Nephron (organoid): ENCODE results near the gene DIS3.
"Not testable (repeated sequence)": the region's sequence is repeated elsewhere in the genome, so short reads cannot be mapped to it uniquely, and the experiment has no call there.

Experiments
- H3K27ac Mint-ChIP-seq, 3 experiments: 2 replicates each; pipeline ENCODE4 v1.8.0; 2020; ENCODE audit warnings: mixed read lengths in 3 of 3, mild to moderate bottlenecking in 2 of 3, moderate library complexity in 1 of 3
- H3K27me3 Mint-ChIP-seq: 2 replicates; pipeline ENCODE4 v1.8.0; 2021; ENCODE audit warnings: low read depth, mild to moderate bottlenecking, moderate library complexity, mixed read lengths
- H3K36me3 Mint-ChIP-seq: 2 replicates; pipeline ENCODE4 v1.8.0; 2020; ENCODE audit warnings: low read depth, mixed read lengths
- H3K4me1 Mint-ChIP-seq: 2 replicates; pipeline ENCODE4 v1.8.0; 2020; ENCODE audit warnings: mixed read lengths
- H3K4me3 Mint-ChIP-seq, 3 experiments: 2 replicates each; pipeline ENCODE4 v1.8.0; 2020; ENCODE audit warnings: mild to moderate bottlenecking in 3 of 3, mixed read lengths in 3 of 3, moderate library complexity in 2 of 3
- H3K9me3 Mint-ChIP-seq: 2 replicates; pipeline ENCODE4 v1.8.0; 2020; ENCODE audit warnings: mixed read lengths
- CTCF ChIP-seq, 3 experiments: fragments of 200-600 bp; sonication (generic); IDR thresholded peaks; one replicate each; pipeline ENCODE4 v1.5.0; 2021; ENCODE audit warnings: antibody characterized with exemption in 3 of 3; ENCODE audit not compliant: unreplicated experiment in 3 of 3

Gene DIS3

GRCh38 chr13:72740015-72740414, 41.7 kb downstream of the DIS3 start:
- Mint-ChIP-seq H3K4me1 (no peaks in the 10 kb centered on the region), H3K27ac (no peak overlapping the region)
- no peak for TF ChIP-seq CTCF (IDR thresholded peaks at IDR 0.05; ENCODE audit: unreplicated experiment in 3 of 3)

GRCh38 chr13:72737033-72737432, 44.7 kb downstream of the DIS3 start:
- Mint-ChIP-seq H3K36me3 (peaks cover 25% of the 10 kb centered on the region), H3K27me3 (no peaks in the 10 kb centered on the region), H3K27ac (no peak overlapping the region), H3K4me3 (no peak overlapping the region), H3K9me3 (no peaks in the 10 kb centered on the region), H3K4me1 (no peaks in the 10 kb centered on the region)
- no peak for TF ChIP-seq CTCF (IDR thresholded peaks at IDR 0.05; ENCODE audit: unreplicated experiment in 3 of 3)

More at GRCh38 chr13:72740015-72740414, 41.7 kb downstream of the DIS3 start:
- Mint-ChIP-seq H3K36me3 (peaks cover 30% of the 10 kb centered on the region), H3K27me3 (no peaks in the 10 kb centered on the region), H3K9me3 (no peaks in the 10 kb centered on the region), H3K4me3 (no peak overlapping the region)

- H3K9me3 Mint-ChIP-seq = no peaks in the 10 kb centered on the region
- TF ChIP-seq CTCF (IDR thresholded peaks at IDR 0.05; ENCODE audit: unreplicated experiment in 3 of 3) = no peak
- peaks cover 20% of the 10 kb centered on the region for H3K4me1 Mint-ChIP-seq
- H3K4me3 Mint-ChIP-seq = peak overlapping the region; percentile 96 to 99 (median 98)
- H3K27ac Mint-ChIP-seq = peak overlapping the region; percentile 51 to 85 (median 76)
- peaks cover 32% of the 10 kb centered on the region for H3K36me3 Mint-ChIP-seq
- H3K27me3 Mint-ChIP-seq = no peaks in the 10 kb centered on the region
These were observed 53.5 kb downstream of the DIS3 start for GRCh38 chr13:72728290-72728605.

GRCh38 chr13:72727417-72728289, 54.0 kb downstream of the DIS3 start, which contains the start of the genes BORA and MZT1:
Gene BORA (plus strand): TSS chr13:72727923. CDS start chr13:72728941, 1,018 bp downstream.
Gene MZT1 (minus strand): TSS chr13:72727629. CDS start chr13:72727602, 27 bp downstream.
- no peaks in the 10 kb centered on the region for H3K27me3 Mint-ChIP-seq
- peaks cover 20% of the 10 kb centered on the region for H3K4me1 Mint-ChIP-seq
- peaks cover 34% of the 10 kb centered on the region for H3K36me3 Mint-ChIP-seq
- no peak for TF ChIP-seq CTCF (IDR thresholded peaks at IDR 0.05; ENCODE audit: unreplicated experiment in 3 of 3)
- peak within 1 kb of the TSS; percentile 56 to 85 (median 76) for H3K27ac Mint-ChIP-seq
- H3K4me3 Mint-ChIP-seq = peak within 1 kb of the TSS; percentile 96 to 99 (median 98)
- peaks cover 3% of the 10 kb centered on the region for H3K9me3 Mint-ChIP-seq

GRCh38 chr13:72726726-72727416, 54.8 kb downstream of the DIS3 start:
- H3K9me3 Mint-ChIP-seq = peaks cover 3% of the 10 kb centered on the region
- peaks cover 20% of the 10 kb centered on the region for H3K4me1 Mint-ChIP-seq
- H3K27ac Mint-ChIP-seq = peak overlapping the region; percentile 56 to 85 (median 76)
- no peak for TF ChIP-seq CTCF (IDR thresholded peaks at IDR 0.05; ENCODE audit: unreplicated experiment in 3 of 3)
- H3K4me3 Mint-ChIP-seq = peak overlapping the region; percentile 96 to 99 (median 98)
- H3K36me3 Mint-ChIP-seq = peaks cover 38% of the 10 kb centered on the region
- no peaks in the 10 kb centered on the region for H3K27me3 Mint-ChIP-seq

GRCh38 chr13:72726185-72726584, 55.5 kb downstream of the DIS3 start:
- H3K36me3 Mint-ChIP-seq = peaks cover 39% of the 10 kb centered on the region
- peak overlapping the region; percentile 96 to 99 (median 98) for H3K4me3 Mint-ChIP-seq
- H3K9me3 Mint-ChIP-seq, H3K27me3 Mint-ChIP-seq: not testable (repeated sequence)
- peak overlapping the region; percentile 56 to 85 (median 56) for H3K27ac Mint-ChIP-seq
- peaks cover 20% of the 10 kb centered on the region for H3K4me1 Mint-ChIP-seq
